Suprapubic skin (tissue), 4 donors: ENCODE measurements around the gene RGCC. TPM values are rescaled to one million over a fixed set of nuclear protein-coding genes. Genes with fewer than 3 reads are reported as not detected.

Experiments used
- DNase-seq, 2 donors: peaks; one replicate each; pipeline ENCODE4 v3.0.0-alpha.2; 2019; ENCODE audit warnings: low spot score in 2 of 2
- H3K27ac ChIP-seq: fragments of 200-600 bp; sonication (generic); one replicate; pipeline ENCODE4 v1.5.1; 2019
- H3K27me3 ChIP-seq: fragments of 200-600 bp; sonication (generic); one replicate; pipeline ENCODE4 v1.5.1; 2019
- H3K36me3 ChIP-seq: fragments of 200-600 bp; sonication (generic); one replicate; pipeline ENCODE4 v1.5.1; 2019
- H3K4me1 ChIP-seq: fragments of 200-600 bp; sonication (generic); one replicate; pipeline ENCODE4 v1.5.1; 2019
- H3K4me3 ChIP-seq: fragments of 200-600 bp; sonication (generic); one replicate; pipeline ENCODE4 v1.5.1; 2019; ENCODE audit warnings: mild to moderate bottlenecking
- H3K9me3 ChIP-seq: fragments of 200-600 bp; sonication (generic); one replicate; pipeline ENCODE4 v1.5.1; 2019
- CTCF ChIP-seq, 2 donors: fragments of 200-600 bp in 1 of 2; fragments of 450-650 bp in 1 of 2; sonication (generic) in 1 of 2; IDR thresholded peaks; one replicate each; pipeline ENCODE4 v1.5.1; 2016 to 2019; ENCODE audit warnings: antibody characterized with exemption in 2 of 2, mild to moderate bottlenecking in 1 of 2, moderate library complexity in 1 of 2
- EP300 ChIP-seq: sonication (generic); formaldehyde crosslinking; IDR thresholded peaks from one replicate; pipeline ENCODE4 v1.6.1; 2017; ENCODE audit warnings: antibody characterized with exemption
- POLR2A ChIP-seq, 2 donors: fragments of 450-650 bp; IDR thresholded peaks; one replicate each; pipeline ENCODE4 v1.6.1; 2017; ENCODE audit warnings: antibody characterized with exemption in 2 of 2, mild to moderate bottlenecking in 2 of 2, moderate library complexity in 2 of 2
- POLR2AphosphoS5 ChIP-seq, 3 donors: sonication (generic); formaldehyde crosslinking; IDR thresholded peaks; one replicate each; pipeline ENCODE4 v1.6.1; 2017; ENCODE audit warnings: antibody characterized with exemption in 3 of 3
- WGBS: methylation state at CpG from one replicate; pipeline ENCODE4 v1.1.5; 2018; 5-methylcytosine and 5-hydroxymethylcytosine counted together
- total RNA-seq, 4 donors: library from RNA; depleted of rRNA; stranded (reverse); fragments of >200 nt; gene quantifications; one replicate each; pipeline ENCODE4 v1.1.0, GENCODE V29; 2016

Gene RGCC
- total RNA-seq, 4 donors from 2014 or later: 65.5 to 145 (median 85.7) TPM

DNA sequence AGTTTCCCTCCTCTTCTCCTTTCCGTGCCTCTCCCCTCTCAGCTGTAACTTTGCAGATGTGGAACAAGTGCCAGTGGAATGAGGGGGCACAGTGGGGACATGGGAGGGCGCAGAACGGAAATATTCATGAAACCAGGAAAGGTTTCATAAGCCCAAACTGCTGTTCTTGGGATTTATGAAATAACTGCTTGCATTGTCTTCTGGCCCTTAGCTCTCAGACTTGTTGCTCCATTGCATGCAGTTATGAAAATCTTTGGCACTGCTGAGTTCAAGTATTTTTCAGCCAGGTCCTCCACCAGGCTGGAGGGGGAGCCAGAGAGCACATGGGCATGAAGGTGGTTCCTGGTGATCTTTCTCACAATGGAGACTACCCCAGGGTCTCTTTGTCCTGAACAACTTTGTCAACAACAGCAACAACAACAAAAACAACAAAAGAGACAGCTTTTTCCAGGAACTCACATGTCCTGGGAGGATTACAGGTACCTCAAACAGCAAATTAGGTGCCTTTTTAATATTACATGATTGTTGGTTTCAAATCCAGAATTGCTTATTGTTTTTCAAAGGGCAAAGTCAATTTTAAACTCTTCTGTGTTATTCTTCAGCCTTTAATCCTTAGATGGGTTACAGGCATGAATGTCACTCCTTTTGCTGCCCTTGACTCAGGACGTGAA is 1.5 kb downstream of the RGCC start:
- DNase-seq: no peak
- H3K4me1 ChIP-seq: peaks cover 58% of the 10 kb centered on the region
- TF ChIP-seq EP300 (no peak), CTCF (IDR thresholded peaks at IDR 0.05) (peak; percentile 44 to 69)
- H3K27me3 ChIP-seq: peaks cover 3% of the 10 kb centered on the region
- WGBS: 33% methylated on average over 4 of the region's 4 CpGs
- H3K4me3 ChIP-seq: peak overlapping the region; percentile 90
- no peaks in the 10 kb centered on the region for H3K9me3 ChIP-seq
- no peaks in the 10 kb centered on the region for H3K36me3 ChIP-seq
- H3K27ac ChIP-seq: peak overlapping the region; percentile 82

DNA sequence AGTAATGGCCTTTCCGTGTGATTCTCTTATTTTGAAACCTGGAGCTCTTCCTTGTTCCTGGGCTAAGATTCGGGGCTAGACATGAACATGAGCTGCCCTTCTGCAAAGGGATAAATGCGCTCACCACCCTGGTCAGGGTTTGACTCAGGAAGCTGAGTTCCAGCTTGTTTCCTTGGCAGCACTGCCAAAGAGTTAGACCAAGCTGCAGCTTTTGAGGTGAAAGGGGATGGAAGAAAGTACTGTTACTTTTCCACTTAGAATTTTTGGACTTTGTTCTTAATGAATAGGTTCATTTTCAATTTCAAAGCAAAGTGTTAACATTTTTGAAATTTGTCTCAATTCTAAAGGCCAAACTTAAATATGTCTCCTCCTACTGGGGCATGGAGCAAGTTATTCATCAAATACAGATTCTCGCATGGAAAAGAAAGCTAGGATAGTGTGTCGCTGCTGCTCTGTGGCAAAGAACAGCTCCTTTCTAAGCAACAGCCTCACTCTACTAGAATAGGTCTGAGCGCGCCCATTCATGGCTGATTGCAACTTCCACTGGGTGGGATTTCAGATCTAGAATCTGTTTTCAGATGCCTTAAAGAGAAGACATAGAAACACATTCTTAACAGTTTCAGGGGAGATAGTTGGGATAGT is 2.2 kb downstream of the RGCC start:
- Histone ChIP-seq H3K4me3 (peak overlapping the region; percentile 90), H3K4me1 (peaks cover 63% of the 10 kb centered on the region), H3K27ac (peak overlapping the region; percentile 82), H3K36me3 (no peaks in the 10 kb centered on the region), H3K9me3 (no peaks in the 10 kb centered on the region), H3K27me3 (peaks cover 3% of the 10 kb centered on the region)
- WGBS: 59% methylated on average over 7 of the region's 7 CpGs
- TF ChIP-seq POLR2A (IDR thresholded peaks at IDR 0.05) (no peak), EP300 (no peak), POLR2AphosphoS5 (IDR thresholded peaks at IDR 0.05) (no peak), CTCF (IDR thresholded peaks at IDR 0.05) (no peak)
- no peak for DNase-seq

DNA sequence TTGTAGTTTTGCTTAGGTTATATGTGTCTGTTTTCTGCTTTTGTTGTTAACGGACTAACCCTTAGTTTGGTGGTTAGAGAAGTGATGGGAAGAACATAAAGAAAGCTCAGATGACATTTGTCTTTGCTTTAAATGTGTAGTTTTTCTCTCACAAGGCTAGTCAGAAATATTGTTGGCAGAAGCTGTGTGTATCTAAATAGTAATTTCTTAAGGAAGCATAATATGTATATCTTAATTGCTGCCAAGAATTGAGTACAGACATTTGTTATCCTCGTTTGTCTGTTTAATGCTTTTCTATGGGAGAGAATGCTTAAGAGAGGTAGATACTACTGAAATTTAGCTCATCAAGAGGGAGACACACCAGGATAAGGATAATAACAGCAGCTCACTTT is 2.7 kb downstream of the RGCC start:
- TF ChIP-seq POLR2AphosphoS5 (IDR thresholded peaks at IDR 0.05): no peak
- H3K36me3 ChIP-seq: no peaks in the 10 kb centered on the region
- peaks cover 3% of the 10 kb centered on the region for H3K27me3 ChIP-seq
- peak overlapping the region; percentile 90 for H3K4me3 ChIP-seq
- no peak overlapping the region for H3K27ac ChIP-seq
- DNase-seq: no peak
- 29% methylated on average over 2 of the region's 2 CpGs for WGBS
- peaks cover 66% of the 10 kb centered on the region for H3K4me1 ChIP-seq
- no peaks in the 10 kb centered on the region for H3K9me3 ChIP-seq

- TF ChIP-seq EP300: no peak
- no peak for TF ChIP-seq POLR2AphosphoS5 (IDR thresholded peaks at IDR 0.05)
- TF ChIP-seq CTCF (IDR thresholded peaks at IDR 0.05): no peak
- TF ChIP-seq POLR2A (IDR thresholded peaks at IDR 0.05): no peak
- Histone ChIP-seq H3K36me3 (no peaks in the 10 kb centered on the region), H3K27ac (no peak overlapping the region), H3K9me3 (no peaks in the 10 kb centered on the region), H3K4me3 (peak overlapping the region; percentile 90), H3K27me3 (peaks cover 3% of the 10 kb centered on the region), H3K4me1 (peaks cover 69% of the 10 kb centered on the region)
- WGBS: 34% methylated on average over 2 of the region's 2 CpGs
- no peak for DNase-seq
Measured at GRCh38 chr13:41460930-41461329, 3.6 kb downstream of the RGCC start.

DNA sequence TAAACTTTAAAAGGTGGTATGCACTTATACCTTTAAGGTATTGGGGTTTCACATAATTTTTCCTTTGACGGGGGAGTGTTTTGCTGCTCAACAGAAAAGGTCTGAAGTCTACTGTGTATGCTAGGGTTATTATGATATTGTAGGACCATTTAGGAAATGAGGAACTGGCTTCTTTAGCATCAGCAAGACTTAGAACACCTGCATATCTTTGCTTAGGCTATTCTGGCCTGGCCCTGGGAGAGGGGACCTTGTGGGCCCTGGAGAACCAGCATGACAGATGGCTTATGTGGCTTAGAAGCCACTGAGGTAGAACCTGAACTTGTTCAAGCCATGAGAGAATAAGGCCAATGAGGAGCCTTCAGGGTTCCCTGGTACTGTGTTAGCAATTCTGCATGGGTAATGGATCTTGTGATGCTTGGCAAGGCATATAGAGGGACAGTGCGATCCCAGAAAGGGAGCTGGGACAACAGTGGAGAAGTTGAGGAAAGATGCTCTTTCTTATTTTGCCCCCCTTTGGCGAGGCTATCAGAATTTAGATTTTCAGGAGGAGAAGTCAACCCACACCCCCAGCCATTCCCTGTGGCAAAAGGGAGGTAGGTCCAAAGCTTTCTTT is 4.3 kb downstream of the RGCC start:
- H3K4me1 ChIP-seq: peaks cover 67% of the 10 kb centered on the region
- H3K4me3 ChIP-seq: peak overlapping the region; percentile 17
- DNase-seq: no peak
- no peak for TF ChIP-seq POLR2A (IDR thresholded peaks at IDR 0.05)
- TF ChIP-seq EP300: no peak
- TF ChIP-seq CTCF (IDR thresholded peaks at IDR 0.05): no peak
- TF ChIP-seq POLR2AphosphoS5 (IDR thresholded peaks at IDR 0.05): no peak
- no peaks in the 10 kb centered on the region for H3K36me3 ChIP-seq
- WGBS: 94% methylated on average over 3 of the region's 3 CpGs
- no peaks in the 10 kb centered on the region for H3K9me3 ChIP-seq
- H3K27me3 ChIP-seq: peaks cover 3% of the 10 kb centered on the region
- no peak overlapping the region for H3K27ac ChIP-seq
